GM21390 (cell line): ENCODE data around the gene GALNT10.
A peak's percentile ranks its signal among the peaks of the same experiment; 100 is the strongest.

Experiments
- ATAC-seq: cut with Tn5 transposase; IDR thresholded peaks from one replicate; pipeline ENCODE4 v1.9.1; 2021; ENCODE audit not compliant: unreplicated experiment

Gene GALNT10

GRCh38 chr5:154230526-154230925, 40.0 kb downstream of the GALNT10 start:
- no peak for ATAC-seq

- no peak for ATAC-seq
Observed at GRCh38 chr5:154234551-154234950, 44.0 kb downstream of the GALNT10 start.

GRCh38 chr5:154236011-154236410, 45.5 kb downstream of the GALNT10 start:
- ATAC-seq: no peak

- no peak for ATAC-seq
Observed at GRCh38 chr5:154236536-154237375, 46.2 kb downstream of the GALNT10 start.

GRCh38 chr5:154237376-154237743, 46.8 kb downstream of the GALNT10 start:
- no peak for ATAC-seq

- ATAC-seq: peak; percentile 34
Observed at GRCh38 chr5:154237946-154238345, 47.4 kb downstream of the GALNT10 start.

GRCh38 chr5:154238776-154239481, 48.4 kb downstream of the GALNT10 start:
- peak; percentile 56 for ATAC-seq

- ATAC-seq: no peak
Observed at GRCh38 chr5:154240595-154240994, 50.1 kb downstream of the GALNT10 start.

GRCh38 chr5:154241021-154241420, 50.5 kb downstream of the GALNT10 start:
- no peak for ATAC-seq

- ATAC-seq: peak; percentile 1
Observed at GRCh38 chr5:154242442-154242841, 51.9 kb downstream of the GALNT10 start.

GRCh38 chr5:154242964-154243376, 52.4 kb downstream of the GALNT10 start:
- peak; percentile 66 for ATAC-seq

- no peak for ATAC-seq
Observed at GRCh38 chr5:154243736-154244135, 53.2 kb downstream of the GALNT10 start.

GRCh38 chr5:154244476-154244875, 53.9 kb downstream of the GALNT10 start:
- ATAC-seq: no peak

- ATAC-seq: no peak
Observed at GRCh38 chr5:154248691-154249090, 58.2 kb downstream of the GALNT10 start.

- ATAC-seq: no peak
Observed at GRCh38 chr5:154249826-154250225, 59.3 kb downstream of the GALNT10 start.

GRCh38 chr5:154251529-154251928, 61.0 kb downstream of the GALNT10 start:
- ATAC-seq: no peak

GRCh38 chr5:154253807-154254206, 63.3 kb downstream of the GALNT10 start:
- ATAC-seq: no peak

- no peak for ATAC-seq
Observed at GRCh38 chr5:154254896-154255295, 64.4 kb downstream of the GALNT10 start.

GRCh38 chr5:154257046-154257445, 66.5 kb downstream of the GALNT10 start:
- ATAC-seq: no peak

GRCh38 chr5:154258531-154259217, 68.1 kb downstream of the GALNT10 start:
- no peak for ATAC-seq

- ATAC-seq: no peak
Observed at GRCh38 chr5:154260224-154260927, 69.8 kb downstream of the GALNT10 start.
